Activated CD4-positive, alpha-beta T cell treated with anti-CD3 and anti-CD28 coated beads, Interleukin-2, amount 10 ng/mL, durations not matched to agents 24 days and 14 days (primary cell): Measurements from ENCODE around the gene REG1A. TPM values are rescaled to one million over a fixed set of nuclear protein-coding genes. Genes with fewer than 3 reads are reported as not detected.

Experiments
- DNase-seq: peaks from one replicate; pipeline ENCODE4 v3.0.0; 2022
- H3K27ac Mint-ChIP-seq: one replicate; pipeline ENCODE4 v1.8.0; 2022; ENCODE audit warnings: mild to moderate bottlenecking, mixed read lengths
- H3K27me3 Mint-ChIP-seq: one replicate; pipeline ENCODE4 v1.8.0; 2022; ENCODE audit warnings: mixed read lengths
- H3K36me3 Mint-ChIP-seq: one replicate; pipeline ENCODE4 v1.8.0; 2022; ENCODE audit warnings: low read depth, mild to moderate bottlenecking, mixed read lengths
- H3K4me1 Mint-ChIP-seq: one replicate; pipeline ENCODE4 v1.8.0; 2021; ENCODE audit warnings: mixed read lengths
- H3K4me3 Mint-ChIP-seq: one replicate; pipeline ENCODE4 v1.8.0; 2022; ENCODE audit warnings: mild to moderate bottlenecking, moderate library complexity, mixed read lengths
- H3K9me3 Mint-ChIP-seq: one replicate; pipeline ENCODE4 v1.8.0; 2021; ENCODE audit warnings: mixed read lengths
- intact Hi-C: fragments of 100-400 bp; cut with micrococcal nuclease; formaldehyde crosslinking; loops from one replicate; pipeline ENCODE4 v1.15.1; 2023
- total RNA-seq: library from RNA; stranded (reverse); gene quantifications from 2 replicates; pipeline ENCODE4 v1.2.3, GENCODE V29; 2022

Gene REG1A
- total RNA-seq, 1 donor from 2014 or later, result not detected

- no peaks in the 10 kb centered on the region for H3K4me1 Mint-ChIP-seq
- H3K27me3 Mint-ChIP-seq, result no peaks in the 10 kb centered on the region
- H3K4me3 Mint-ChIP-seq, result no peak overlapping the region
- H3K27ac Mint-ChIP-seq, result no peak overlapping the region
- no peak for DNase-seq
- intact Hi-C loops, result no loop called here
- no peaks in the 10 kb centered on the region for H3K9me3 Mint-ChIP-seq
- H3K36me3 Mint-ChIP-seq, result no peaks in the 10 kb centered on the region
These were observed 15.0 kb upstream of the REG1A start for GRCh38 chr2:79105259-79105658.

- Mint-ChIP-seq H3K9me3 (peaks cover 6% of the 10 kb centered on the region), H3K27me3 (no peaks in the 10 kb centered on the region), H3K36me3 (no peaks in the 10 kb centered on the region), H3K4me1 (no peaks in the 10 kb centered on the region), H3K4me3 (no peak overlapping the region), H3K27ac (no peak overlapping the region)
- DNase-seq, result no peak
- intact Hi-C loops, result no loop called here
These were observed 8.0 kb upstream of the REG1A start for GRCh38 chr2:79112269-79112668.

GRCh38 chr2:79114797-79115494 lies 5.3 kb upstream of the REG1A start:
- no peaks in the 10 kb centered on the region for H3K36me3 Mint-ChIP-seq
- H3K4me1 Mint-ChIP-seq, result no peaks in the 10 kb centered on the region
- H3K4me3 Mint-ChIP-seq, result no peak overlapping the region
- intact Hi-C loops, result no loop called here
- H3K9me3 Mint-ChIP-seq, result peaks cover 6% of the 10 kb centered on the region
- DNase-seq, result no peak
- H3K27me3 Mint-ChIP-seq, result no peaks in the 10 kb centered on the region
- no peak overlapping the region for H3K27ac Mint-ChIP-seq

GRCh38 chr2:79116997-79117928 lies 3.0 kb upstream of the REG1A start:
- no peak for DNase-seq
- intact Hi-C loops, result no loop called here
- H3K4me1 Mint-ChIP-seq, result no peaks in the 10 kb centered on the region
- no peaks in the 10 kb centered on the region for H3K36me3 Mint-ChIP-seq
- no peak overlapping the region for H3K4me3 Mint-ChIP-seq
- H3K27ac Mint-ChIP-seq, result no peak overlapping the region
- H3K27me3 Mint-ChIP-seq, result no peaks in the 10 kb centered on the region
- peaks cover 6% of the 10 kb centered on the region for H3K9me3 Mint-ChIP-seq

- no peaks in the 10 kb centered on the region for H3K9me3 Mint-ChIP-seq
- intact Hi-C loops, result no loop called here
- no peak for DNase-seq
- H3K36me3 Mint-ChIP-seq, result no peaks in the 10 kb centered on the region
- H3K27me3 Mint-ChIP-seq, result no peaks in the 10 kb centered on the region
- no peak overlapping the region for H3K4me3 Mint-ChIP-seq
- no peaks in the 10 kb centered on the region for H3K4me1 Mint-ChIP-seq
- H3K27ac Mint-ChIP-seq, result no peak overlapping the region
These were observed 2.4 kb downstream of the REG1A start for GRCh38 chr2:79122676-79123075.

- Mint-ChIP-seq H3K36me3 (no peaks in the 10 kb centered on the region), H3K4me3 (no peak overlapping the region), H3K27me3 (no peaks in the 10 kb centered on the region), H3K27ac (no peak overlapping the region), H3K4me1 (no peaks in the 10 kb centered on the region), H3K9me3 (no peaks in the 10 kb centered on the region)
- DNase-seq, result no peak
- intact Hi-C loops, result no loop called here
These were observed 4.8 kb downstream of the REG1A start for GRCh38 chr2:79124907-79125720.

- no peaks in the 10 kb centered on the region for H3K9me3 Mint-ChIP-seq
- no peaks in the 10 kb centered on the region for H3K27me3 Mint-ChIP-seq
- intact Hi-C loops, result no loop called here
- no peak overlapping the region for H3K4me3 Mint-ChIP-seq
- DNase-seq, result no peak
- no peaks in the 10 kb centered on the region for H3K36me3 Mint-ChIP-seq
- H3K27ac Mint-ChIP-seq, result no peak overlapping the region
- H3K4me1 Mint-ChIP-seq, result no peaks in the 10 kb centered on the region
These were observed 5.4 kb downstream of the REG1A start for GRCh38 chr2:79125721-79125985.

- no peak overlapping the region for H3K27ac Mint-ChIP-seq
- H3K4me3 Mint-ChIP-seq, result no peak overlapping the region
- H3K4me1 Mint-ChIP-seq, result no peaks in the 10 kb centered on the region
- no peaks in the 10 kb centered on the region for H3K27me3 Mint-ChIP-seq
- H3K36me3 Mint-ChIP-seq, result no peaks in the 10 kb centered on the region
- no peaks in the 10 kb centered on the region for H3K9me3 Mint-ChIP-seq
- DNase-seq, result no peak
- intact Hi-C loops, result no loop called here
These were observed 8.1 kb downstream of the REG1A start for GRCh38 chr2:79128406-79128805.

- H3K4me1 Mint-ChIP-seq, result no peaks in the 10 kb centered on the region
- intact Hi-C loops, result no loop called here
These were observed 9.0 kb downstream of the REG1A start for GRCh38 chr2:79129260-79129659.

GRCh38 chr2:79129804-79130203 lies 9.5 kb downstream of the REG1A start:
- H3K27me3 Mint-ChIP-seq, result no peaks in the 10 kb centered on the region
- no peaks in the 10 kb centered on the region for H3K36me3 Mint-ChIP-seq
- no peak overlapping the region for H3K27ac Mint-ChIP-seq
- no peaks in the 10 kb centered on the region for H3K9me3 Mint-ChIP-seq
- H3K4me3 Mint-ChIP-seq, result no peak overlapping the region
- intact Hi-C loops, result no loop called here
- no peak for DNase-seq
- H3K4me1 Mint-ChIP-seq, result no peaks in the 10 kb centered on the region

More at GRCh38 chr2:79129260-79129659, 9.0 kb downstream of the REG1A start:
- Mint-ChIP-seq H3K4me3 (no peak overlapping the region), H3K27ac (no peak overlapping the region), H3K36me3 (no peaks in the 10 kb centered on the region), H3K9me3 (no peaks in the 10 kb centered on the region), H3K27me3 (no peaks in the 10 kb centered on the region)
- no peak for DNase-seq

GRCh38 chr2:79131687-79132086 lies 11.4 kb downstream of the REG1A start:
- intact Hi-C loops, result no loop called here
- H3K4me3 Mint-ChIP-seq, result no peak overlapping the region
- H3K9me3 Mint-ChIP-seq, result no peaks in the 10 kb centered on the region
- H3K36me3 Mint-ChIP-seq, result no peaks in the 10 kb centered on the region
- no peaks in the 10 kb centered on the region for H3K27me3 Mint-ChIP-seq
- H3K27ac Mint-ChIP-seq, result no peak overlapping the region
- DNase-seq, result no peak
- no peaks in the 10 kb centered on the region for H3K4me1 Mint-ChIP-seq

- Mint-ChIP-seq H3K36me3 (no peaks in the 10 kb centered on the region), H3K4me1 (no peaks in the 10 kb centered on the region), H3K4me3 (no peak overlapping the region), H3K27ac (no peak overlapping the region), H3K9me3 (peaks cover 9% of the 10 kb centered on the region), H3K27me3 (no peaks in the 10 kb centered on the region)
- DNase-seq, result no peak
- intact Hi-C loops, result no loop called here
These were observed 18.1 kb downstream of the REG1A start for GRCh38 chr2:79138385-79138784.

- Mint-ChIP-seq H3K36me3 (no peaks in the 10 kb centered on the region), H3K27me3 (no peaks in the 10 kb centered on the region)
- intact Hi-C loops, result no loop called here
These were observed 19.1 kb downstream of the REG1A start for GRCh38 chr2:79139423-79139822.

More at GRCh38 chr2:79139423-79139822, 19.1 kb downstream of the REG1A start:
- Mint-ChIP-seq H3K9me3 (peaks cover 9% of the 10 kb centered on the region), H3K27ac (no peak overlapping the region), H3K4me1 (no peaks in the 10 kb centered on the region), H3K4me3 (no peak overlapping the region)
- DNase-seq, result no peak
